Measurements from ENCODE around the gene RAB3GAP1.

GRCh38 chr2:135052042-135052876 lies at the start of gene RAB3GAP1:
- TF ChIP-seq EP300 (IDR thresholded peaks at IDR 0.05) (no peak), POLR2A (IDR thresholded peaks at IDR 0.05; ENCODE audit: low read depth) (peak; percentile 31), POLR2AphosphoS5 (IDR thresholded peaks at IDR 0.05) (peak; percentile 77 to 86)
- TF ChIP-seq, protein P1, sequence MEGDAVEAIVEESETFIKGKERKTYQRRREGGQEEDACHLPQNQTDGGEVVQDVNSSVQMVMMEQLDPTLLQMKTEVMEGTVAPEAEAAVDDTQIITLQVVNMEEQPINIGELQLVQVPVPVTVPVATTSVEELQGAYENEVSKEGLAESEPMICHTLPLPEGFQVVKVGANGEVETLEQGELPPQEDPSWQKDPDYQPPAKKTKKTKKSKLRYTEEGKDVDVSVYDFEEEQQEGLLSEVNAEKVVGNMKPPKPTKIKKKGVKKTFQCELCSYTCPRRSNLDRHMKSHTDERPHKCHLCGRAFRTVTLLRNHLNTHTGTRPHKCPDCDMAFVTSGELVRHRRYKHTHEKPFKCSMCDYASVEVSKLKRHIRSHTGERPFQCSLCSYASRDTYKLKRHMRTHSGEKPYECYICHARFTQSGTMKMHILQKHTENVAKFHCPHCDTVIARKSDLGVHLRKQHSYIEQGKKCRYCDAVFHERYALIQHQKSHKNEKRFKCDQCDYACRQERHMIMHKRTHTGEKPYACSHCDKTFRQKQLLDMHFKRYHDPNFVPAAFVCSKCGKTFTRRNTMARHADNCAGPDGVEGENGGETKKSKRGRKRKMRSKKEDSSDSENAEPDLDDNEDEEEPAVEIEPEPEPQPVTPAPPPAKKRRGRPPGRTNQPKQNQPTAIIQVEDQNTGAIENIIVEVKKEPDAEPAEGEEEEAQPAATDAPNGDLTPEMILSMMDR (IDR thresholded peaks at IDR 0.05): no peak

All from esophagus muscularis mucosa (tissue), 4 donors.